ENCODE data around the gene LXN. TPM values are rescaled to one million over a fixed set of nuclear protein-coding genes. Genes with fewer than 3 reads are reported as not detected.
"Not testable (repeated sequence)": the region's sequence is repeated elsewhere in the genome, so short reads cannot be mapped to it uniquely, and the experiment has no call there.

The LXN gene
- 2.4 TPM for total RNA-seq
- long read RNA-seq, partial matches to known transcripts = 0 of 3 reads
- long read RNA-seq, other reads (novel, unspliced or antisense) = 0 of 3 reads

GRCh38 chr3:158672215-158673176 lies at the start of gene LXN:
Gene LXN (minus strand): TSS chr3:158672648. CDS start chr3:158672478, 170 bp downstream.
- ATAC-seq (ENCODE audit: poor library complexity) = peak; percentile 98
- intact Hi-C loops (cut with DNase I) = no loop called here
- DNase-seq = peak; percentile 90

GRCh38 chr3:158722108-158722507 lies 49.7 kb upstream of the LXN start:
- intact Hi-C loops (cut with DNase I) = no loop called here
- ATAC-seq (ENCODE audit: poor library complexity) = no peak
- DNase-seq = no peak

- DNase-seq (no peak), ATAC-seq (ENCODE audit: poor library complexity) (peak; percentile 21)
- intact Hi-C loops (cut with DNase I) = no loop called here
Measured at GRCh38 chr3:158718490-158719170, 46.2 kb upstream of the LXN start.

- intact Hi-C loops (cut with DNase I) = no loop called here
- ATAC-seq (ENCODE audit: poor library complexity) (no peak), DNase-seq (no peak)
Measured at GRCh38 chr3:158717576-158717975, 45.1 kb upstream of the LXN start.

- DNase-seq (peak; percentile 58), ATAC-seq (ENCODE audit: poor library complexity) (peak; percentile 83)
- intact Hi-C loops (cut with DNase I) = no loop called here
Measured at GRCh38 chr3:158713094-158713499, 40.6 kb upstream of the LXN start.

- intact Hi-C loops (cut with DNase I) = no loop called here
- DNase-seq (no peak), ATAC-seq (ENCODE audit: poor library complexity) (no peak)
Measured at GRCh38 chr3:158712443-158712842, 40.0 kb upstream of the LXN start.

GRCh38 chr3:158711886-158712285 lies 39.4 kb upstream of the LXN start:
- intact Hi-C loops (cut with DNase I) = no loop called here
- ATAC-seq (ENCODE audit: poor library complexity) = peak; percentile 52

GRCh38 chr3:158710601-158711000 lies 38.2 kb upstream of the LXN start:
- ATAC-seq (ENCODE audit: poor library complexity) (no peak), DNase-seq (no peak)
- intact Hi-C loops (cut with DNase I) = no loop called here

More at GRCh38 chr3:158711886-158712285, 39.4 kb upstream of the LXN start:
- DNase-seq = no peak

GRCh38 chr3:158709666-158710083 lies 37.2 kb upstream of the LXN start:
- DNase-seq (no peak), ATAC-seq (ENCODE audit: poor library complexity) (no peak)
- intact Hi-C loops (cut with DNase I) = no loop called here

- DNase-seq (no peak), ATAC-seq (ENCODE audit: poor library complexity) (no peak)
- intact Hi-C loops (cut with DNase I) = no loop called here
Measured at GRCh38 chr3:158703566-158703965, 31.1 kb upstream of the LXN start.

GRCh38 chr3:158702815-158703481 lies 30.5 kb upstream of the LXN start:
- no peak for DNase-seq
- no peak for ATAC-seq (ENCODE audit: poor library complexity)
- intact Hi-C loops (cut with DNase I) = no loop called here

- intact Hi-C loops (cut with DNase I) = no loop called here
- ATAC-seq (ENCODE audit: poor library complexity) = no peak
- DNase-seq = no peak
Measured at GRCh38 chr3:158701420-158702065, 29.1 kb upstream of the LXN start.

- ATAC-seq (ENCODE audit: poor library complexity) (peak; percentile 34), DNase-seq (no peak)
- intact Hi-C loops (cut with DNase I) = no loop called here
Measured at GRCh38 chr3:158700559-158700958, 28.1 kb upstream of the LXN start.

GRCh38 chr3:158696618-158697017 lies 24.2 kb upstream of the LXN start:
- ATAC-seq (ENCODE audit: poor library complexity) = no peak
- DNase-seq = no peak
- intact Hi-C loops (cut with DNase I) = no loop called here

- intact Hi-C loops (cut with DNase I); DNase-seq; ATAC-seq (ENCODE audit: poor library complexity): not testable (repeated sequence)
Measured at GRCh38 chr3:158693866-158694456, 21.5 kb upstream of the LXN start.

GRCh38 chr3:158685159-158685558 lies 12.7 kb upstream of the LXN start:
- intact Hi-C loops (cut with DNase I) = no loop called here
- DNase-seq = no peak

GRCh38 chr3:158683230-158683962 lies 10.9 kb upstream of the LXN start:
- no peak for DNase-seq
- intact Hi-C loops (cut with DNase I) = no loop called here

More at GRCh38 chr3:158685159-158685558, 12.7 kb upstream of the LXN start:
- no peak for ATAC-seq (ENCODE audit: poor library complexity)

GRCh38 chr3:158680861-158681260 lies 8.4 kb upstream of the LXN start:
- no peak for ATAC-seq (ENCODE audit: poor library complexity)
- intact Hi-C loops (cut with DNase I) = no loop called here
- DNase-seq = no peak

More at GRCh38 chr3:158683230-158683962, 10.9 kb upstream of the LXN start:
- ATAC-seq (ENCODE audit: poor library complexity) = no peak

Data from Right ventricle myocardium superior (tissue), 1 donor.